Breast epithelium (tissue), 3 donors: Measurements from ENCODE around the gene ZNF423.

Experiments used
- POLR2A ChIP-seq: fragments of 450-650 bp; IDR thresholded peaks from one replicate; pipeline ENCODE4 v1.6.1; 2016; ENCODE audit warnings: antibody characterized with exemption, mild to moderate bottlenecking, moderate library complexity
- POLR2AphosphoS5 ChIP-seq, 3 donors: sonication (generic); formaldehyde crosslinking; IDR thresholded peaks; one replicate each; pipeline ENCODE4 v1.6.1; 2017; ENCODE audit warnings: antibody characterized with exemption in 3 of 3
- TF ChIP-seq, protein P1 (sequence below), 3 donors: fragments of 450-650 bp; IDR thresholded peaks; one replicate each; pipeline ENCODE4 v1.5.1; 2016 to 2017; ENCODE audit warnings: antibody characterized with exemption in 3 of 3, mild to moderate bottlenecking in 3 of 3, moderate library complexity in 3 of 3

DNA sequence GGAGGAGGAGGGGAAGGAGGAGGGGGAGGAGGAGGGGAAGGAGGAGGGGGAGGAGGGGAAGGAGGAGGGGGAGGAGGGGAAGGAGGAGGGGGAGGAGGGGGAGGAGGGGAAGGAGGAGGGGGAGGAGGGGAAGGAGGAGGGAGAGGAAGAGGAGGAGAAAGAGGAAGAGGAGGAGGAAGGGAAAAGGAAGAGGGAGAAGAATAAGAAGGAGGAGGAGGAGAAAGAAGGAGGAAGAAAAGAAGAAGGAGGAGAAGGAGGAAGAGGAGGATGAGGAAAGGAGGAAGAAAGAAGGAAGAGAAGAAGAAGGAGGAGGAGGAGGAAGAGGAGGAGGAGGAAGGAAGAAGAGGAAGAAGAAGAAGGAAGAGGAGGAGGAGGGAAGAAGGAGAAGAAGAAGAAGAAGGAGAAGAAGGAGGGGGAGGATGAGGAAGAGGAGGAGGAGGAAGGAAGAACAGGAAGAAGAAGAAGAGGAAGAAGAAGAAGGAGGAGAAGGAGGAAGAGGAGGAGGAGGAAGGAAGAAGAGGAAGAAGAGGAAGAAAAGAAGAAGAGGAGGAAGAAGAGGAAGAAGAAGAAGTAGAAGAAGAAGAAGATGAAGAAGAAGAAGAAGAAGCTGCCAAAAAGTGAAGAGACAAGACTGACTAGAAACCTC, 378.5 kb downstream of the ZNF423 start:
- TF ChIP-seq, protein P1, sequence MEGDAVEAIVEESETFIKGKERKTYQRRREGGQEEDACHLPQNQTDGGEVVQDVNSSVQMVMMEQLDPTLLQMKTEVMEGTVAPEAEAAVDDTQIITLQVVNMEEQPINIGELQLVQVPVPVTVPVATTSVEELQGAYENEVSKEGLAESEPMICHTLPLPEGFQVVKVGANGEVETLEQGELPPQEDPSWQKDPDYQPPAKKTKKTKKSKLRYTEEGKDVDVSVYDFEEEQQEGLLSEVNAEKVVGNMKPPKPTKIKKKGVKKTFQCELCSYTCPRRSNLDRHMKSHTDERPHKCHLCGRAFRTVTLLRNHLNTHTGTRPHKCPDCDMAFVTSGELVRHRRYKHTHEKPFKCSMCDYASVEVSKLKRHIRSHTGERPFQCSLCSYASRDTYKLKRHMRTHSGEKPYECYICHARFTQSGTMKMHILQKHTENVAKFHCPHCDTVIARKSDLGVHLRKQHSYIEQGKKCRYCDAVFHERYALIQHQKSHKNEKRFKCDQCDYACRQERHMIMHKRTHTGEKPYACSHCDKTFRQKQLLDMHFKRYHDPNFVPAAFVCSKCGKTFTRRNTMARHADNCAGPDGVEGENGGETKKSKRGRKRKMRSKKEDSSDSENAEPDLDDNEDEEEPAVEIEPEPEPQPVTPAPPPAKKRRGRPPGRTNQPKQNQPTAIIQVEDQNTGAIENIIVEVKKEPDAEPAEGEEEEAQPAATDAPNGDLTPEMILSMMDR (IDR thresholded peaks at IDR 0.05): no peak
- TF ChIP-seq POLR2AphosphoS5 (IDR thresholded peaks at IDR 0.05) (no peak), POLR2A (no peak)
